Hematopoietic multipotent progenitor cell treated with erythropoietin and hydrocortisone succinate and interleukin-3 and kit ligand, for 15 days (in vitro differentiated cells): ENCODE measurements around the gene DBNDD1.

Experiments used
- DNase-seq: peaks from one replicate; pipeline ENCODE4 v3.0.0-alpha.2; 2015; ENCODE audit warnings: low spot score

The DBNDD1 gene

GRCh38 chr16:89961920-89962319 lies 57.3 kb downstream of the DBNDD1 start:
- DNase-seq: no peak

- no peak for DNase-seq
Observed at GRCh38 chr16:89960966-89961365, 58.3 kb downstream of the DBNDD1 start.

- no peak for DNase-seq
Observed at GRCh38 chr16:89958596-89958995, 60.7 kb downstream of the DBNDD1 start.

GRCh38 chr16:89958068-89958467 lies 61.2 kb downstream of the DBNDD1 start:
- DNase-seq: peak; percentile 8

GRCh38 chr16:89957216-89957785 lies 62.0 kb downstream of the DBNDD1 start:
- DNase-seq: no peak

GRCh38 chr16:89956505-89957215 lies 62.6 kb downstream of the DBNDD1 start:
- DNase-seq: no peak

GRCh38 chr16:89955001-89955685 lies 64.1 kb downstream of the DBNDD1 start:
- no peak for DNase-seq
